KMS-11 (cell line): ENCODE results near the gene FBLN1.
"Not testable (repeated sequence)": the region's sequence is repeated elsewhere in the genome, so short reads cannot be mapped to it uniquely, and the experiment has no call there.

Experiments used
- H2AFZ ChIP-seq: fragments of 200-600 bp; sonication (generic); 2 replicates; pipeline ENCODE4 v1.6.1; 2016; ENCODE audit warnings: antibody characterized with exemption, mixed run types, low read depth
- H3K27ac ChIP-seq: fragments of 200-600 bp; sonication (generic); 2 replicates; pipeline ENCODE4 v1.6.1; 2016; ENCODE audit warnings: mild to moderate bottlenecking, mixed run types
- H3K27me3 ChIP-seq: fragments of 200-600 bp; sonication (generic); 2 replicates; pipeline ENCODE4 v1.6.1; 2017; ENCODE audit warnings: mild to moderate bottlenecking, low read depth, mixed run types, moderate library complexity; ENCODE audit not compliant: insufficient read depth
- H3K36me3 ChIP-seq: fragments of 200-600 bp; sonication (generic); 2 replicates; pipeline ENCODE4 v1.6.1; 2017; ENCODE audit warnings: mild to moderate bottlenecking, mixed run types; ENCODE audit not compliant: insufficient read depth
- H3K4me1 ChIP-seq: fragments of 200-600 bp; sonication (generic); 2 replicates; pipeline ENCODE4 v1.6.1; 2016; ENCODE audit warnings: mild to moderate bottlenecking, low read depth, mixed run types; ENCODE audit not compliant: poor library complexity, severe bottlenecking
- H3K4me2 ChIP-seq: fragments of 200-600 bp; sonication (generic); 2 replicates; pipeline ENCODE4 v1.7.0; 2016; ENCODE audit warnings: mild to moderate bottlenecking, mixed run types
- H3K4me3 ChIP-seq: fragments of 200-600 bp; sonication (generic); IDR thresholded peaks from 2 replicates; pipeline ENCODE4 v1.6.1; 2017; ENCODE audit warnings: low read depth, low read length, mixed read lengths; ENCODE audit not compliant: insufficient read depth
- H3K79me2 ChIP-seq: fragments of 200-600 bp; sonication (generic); 2 replicates; pipeline ENCODE4 v1.6.1; 2016; ENCODE audit warnings: low read depth, mixed run types; ENCODE audit not compliant: insufficient read depth
- H3K9ac ChIP-seq: fragments of 200-600 bp; sonication (generic); 2 replicates; pipeline ENCODE4 v1.6.1; 2016; ENCODE audit warnings: mild to moderate bottlenecking, mixed run types
- H4K20me1 ChIP-seq: fragments of 200-600 bp; sonication (generic); 2 replicates; pipeline ENCODE4 v1.6.1; 2016; ENCODE audit warnings: mild to moderate bottlenecking, mixed run types; ENCODE audit not compliant: insufficient read depth
- TF ChIP-seq, protein P1 (sequence below): fragments of 200-600 bp; sonication (generic); conservative IDR thresholded peaks from 2 replicates; pipeline ENCODE4 v1.6.1; 2017; ENCODE audit warnings: low read depth, mild to moderate bottlenecking, antibody characterized with exemption, low read length, moderate library complexity, mixed read lengths

FBLN1 gene

DNA sequence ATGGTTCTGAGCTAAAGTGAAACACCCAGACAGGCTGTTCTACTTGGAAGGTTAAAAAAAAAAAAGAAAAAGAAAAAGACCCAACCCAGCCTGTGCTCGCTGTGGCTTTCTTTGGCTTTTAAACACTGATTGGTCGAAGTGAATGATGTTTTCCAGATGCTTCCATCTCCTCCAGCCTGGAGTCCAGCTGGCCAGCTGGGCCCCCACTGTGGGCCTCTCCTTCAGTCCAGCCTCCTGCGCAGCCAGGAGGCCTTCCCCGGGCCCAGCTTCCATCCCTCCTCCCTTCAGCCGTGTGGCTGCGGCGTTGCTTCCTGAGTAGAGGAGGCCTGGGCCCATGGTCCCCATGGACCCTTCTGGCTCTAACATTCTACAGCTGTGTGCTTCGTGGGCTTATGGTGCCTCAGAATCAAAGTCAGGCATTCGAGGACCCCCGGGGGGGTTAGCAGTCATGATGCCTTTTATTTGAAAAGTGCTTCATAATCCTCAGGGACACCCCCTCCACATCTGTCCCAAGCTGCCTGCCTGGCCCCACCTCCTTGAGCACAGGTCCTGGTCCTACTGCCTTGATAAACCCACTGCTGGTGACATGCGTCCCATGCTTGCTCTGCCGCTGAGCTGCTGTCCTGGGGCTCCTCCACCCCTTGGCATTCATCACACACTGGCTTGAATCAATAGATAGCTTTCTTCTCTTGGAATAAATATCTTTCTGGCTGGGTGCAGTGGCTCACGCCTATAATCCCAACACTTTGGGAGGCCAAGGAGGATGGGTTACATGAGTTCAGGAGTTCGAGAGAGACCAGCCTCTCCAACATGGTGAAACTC is 42.2 kb upstream of the FBLN1 start:
- Histone ChIP-seq H3K4me2 (no peak overlapping the region), H3K27me3 (peaks cover 43% of the 10 kb centered on the region), H3K79me2 (no peaks in the 10 kb centered on the region), H2AFZ (no peak overlapping the region), H4K20me1 (no peaks in the 10 kb centered on the region), H3K9ac (no peak overlapping the region), H3K36me3 (no peaks in the 10 kb centered on the region), H3K4me1 (no peaks in the 10 kb centered on the region), H3K27ac (no peak overlapping the region), H3K4me3 (no peak overlapping the region)
- TF ChIP-seq, protein P1, sequence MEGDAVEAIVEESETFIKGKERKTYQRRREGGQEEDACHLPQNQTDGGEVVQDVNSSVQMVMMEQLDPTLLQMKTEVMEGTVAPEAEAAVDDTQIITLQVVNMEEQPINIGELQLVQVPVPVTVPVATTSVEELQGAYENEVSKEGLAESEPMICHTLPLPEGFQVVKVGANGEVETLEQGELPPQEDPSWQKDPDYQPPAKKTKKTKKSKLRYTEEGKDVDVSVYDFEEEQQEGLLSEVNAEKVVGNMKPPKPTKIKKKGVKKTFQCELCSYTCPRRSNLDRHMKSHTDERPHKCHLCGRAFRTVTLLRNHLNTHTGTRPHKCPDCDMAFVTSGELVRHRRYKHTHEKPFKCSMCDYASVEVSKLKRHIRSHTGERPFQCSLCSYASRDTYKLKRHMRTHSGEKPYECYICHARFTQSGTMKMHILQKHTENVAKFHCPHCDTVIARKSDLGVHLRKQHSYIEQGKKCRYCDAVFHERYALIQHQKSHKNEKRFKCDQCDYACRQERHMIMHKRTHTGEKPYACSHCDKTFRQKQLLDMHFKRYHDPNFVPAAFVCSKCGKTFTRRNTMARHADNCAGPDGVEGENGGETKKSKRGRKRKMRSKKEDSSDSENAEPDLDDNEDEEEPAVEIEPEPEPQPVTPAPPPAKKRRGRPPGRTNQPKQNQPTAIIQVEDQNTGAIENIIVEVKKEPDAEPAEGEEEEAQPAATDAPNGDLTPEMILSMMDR = no peak

DNA sequence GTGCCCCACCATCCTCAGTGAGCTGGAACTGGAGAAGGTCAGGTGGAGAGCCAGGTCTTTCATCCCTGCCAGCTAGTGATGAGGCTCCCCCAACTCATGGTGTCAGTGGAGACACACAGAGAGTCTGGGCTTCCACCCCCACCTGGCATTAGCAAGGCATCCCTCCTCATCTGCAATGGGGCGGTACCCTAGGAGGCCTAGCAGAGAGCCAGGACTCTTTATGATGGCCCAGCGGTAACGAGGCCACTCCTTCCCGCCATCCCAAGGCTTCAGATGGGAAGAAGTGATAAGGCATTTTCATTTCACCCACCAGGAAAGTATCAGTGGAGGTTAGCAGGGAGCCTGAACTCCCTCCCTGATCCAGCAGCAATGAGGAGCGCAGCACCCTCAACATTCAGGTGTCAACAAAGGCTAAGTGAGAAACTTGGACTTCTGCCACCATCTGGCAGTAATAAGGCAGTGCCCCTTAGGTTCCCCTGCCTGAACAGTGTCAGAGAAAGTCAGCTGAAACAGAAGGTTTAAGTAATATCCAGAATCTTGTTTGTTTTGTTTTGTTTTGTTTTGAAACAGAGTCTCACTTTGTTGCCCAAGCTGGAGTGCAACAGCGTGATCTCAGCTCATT is 40.5 kb upstream of the FBLN1 start:
- Histone ChIP-seq H2AFZ (no peak overlapping the region), H3K27me3 (peaks cover 31% of the 10 kb centered on the region), H3K4me2 (no peak overlapping the region), H3K36me3 (no peaks in the 10 kb centered on the region), H3K79me2 (no peaks in the 10 kb centered on the region), H3K27ac (no peak overlapping the region), H3K9ac (no peak overlapping the region), H3K4me1 (no peaks in the 10 kb centered on the region), H3K4me3 (no peak overlapping the region), H4K20me1 (no peaks in the 10 kb centered on the region)
- TF ChIP-seq, protein P1 = no peak

DNA sequence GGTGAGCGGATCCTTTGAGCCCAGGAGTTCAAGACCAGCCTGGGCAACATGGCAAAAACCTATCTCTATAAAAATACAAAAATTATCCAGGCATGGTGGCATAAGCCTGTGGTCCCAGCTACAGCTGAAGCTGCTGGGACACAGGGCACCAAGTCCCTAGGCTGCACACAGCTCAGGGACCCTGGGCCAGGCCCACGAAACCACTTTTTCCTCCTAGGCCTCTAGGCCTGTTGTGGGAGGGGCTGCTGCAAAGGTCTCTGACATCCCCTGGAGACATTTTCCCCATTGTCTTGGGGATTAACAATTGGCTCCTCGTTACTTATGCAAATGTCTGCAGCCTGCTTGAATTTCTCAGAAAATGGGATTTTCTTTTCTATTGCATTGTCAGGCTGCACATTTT is 39.0 kb upstream of the FBLN1 start:
- H3K9ac ChIP-seq, H2AFZ ChIP-seq, H3K27ac ChIP-seq, H3K4me3 ChIP-seq, H3K79me2 ChIP-seq, H4K20me1 ChIP-seq, H3K4me2 ChIP-seq, H3K36me3 ChIP-seq, H3K4me1 ChIP-seq: not testable (repeated sequence)
- H3K27me3 ChIP-seq = peaks cover 20% of the 10 kb centered on the region; the same call in 1 of the 2 replicates

DNA sequence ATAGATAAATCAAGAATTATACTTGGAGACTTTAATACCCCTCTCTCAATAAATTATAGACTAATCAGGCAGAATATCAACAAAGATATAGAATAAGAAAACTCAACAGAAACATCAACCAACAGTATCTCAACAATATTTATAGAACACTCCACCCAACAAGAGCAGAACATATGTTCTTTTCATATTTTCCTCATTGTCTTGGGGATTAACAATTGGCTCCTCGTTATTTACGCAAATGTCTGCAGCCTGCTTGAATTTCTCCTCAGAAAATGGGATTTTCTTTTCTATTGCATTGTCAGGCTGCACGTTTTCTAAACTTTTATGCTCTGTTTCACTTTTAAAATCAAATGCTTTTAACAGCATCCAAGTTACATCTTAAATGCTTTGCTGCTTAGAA is 37.0 kb upstream of the FBLN1 start:
- TF ChIP-seq, protein P1 = no peak

DNA sequence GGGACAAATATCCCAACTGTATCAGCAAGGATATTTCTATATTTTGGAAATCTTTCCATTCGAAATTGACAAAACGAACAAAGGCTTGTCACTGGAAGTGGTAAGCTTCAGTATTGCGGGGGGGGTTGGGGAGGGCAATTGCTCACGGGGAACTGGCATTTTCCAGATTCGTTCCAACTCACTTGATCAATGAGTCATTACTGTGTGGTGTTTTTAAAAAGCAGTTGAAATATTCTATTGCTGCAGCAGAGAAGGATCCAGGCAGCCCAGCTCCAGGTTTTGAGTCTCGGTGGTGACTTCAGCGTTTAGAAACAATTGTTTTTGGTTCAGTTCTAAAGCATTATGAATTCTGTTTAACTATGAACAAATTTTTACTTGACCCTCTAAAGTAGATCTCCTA is 33.8 kb upstream of the FBLN1 start:
- no peak overlapping the region for H3K9ac ChIP-seq

More for the DNA sequence above, 37.0 kb upstream of the FBLN1 start:
- H3K4me2 ChIP-seq = no peak overlapping the region
- H3K36me3 ChIP-seq = no peaks in the 10 kb centered on the region
- no peaks in the 10 kb centered on the region for H3K79me2 ChIP-seq
- peaks cover 21% of the 10 kb centered on the region; the same call in 1 of the 2 replicates for H3K27me3 ChIP-seq
- H3K4me3 ChIP-seq = no peak overlapping the region
- no peak overlapping the region for H2AFZ ChIP-seq
- H4K20me1 ChIP-seq = no peaks in the 10 kb centered on the region
- H3K27ac ChIP-seq = no peak overlapping the region
- no peak overlapping the region for H3K9ac ChIP-seq
- no peaks in the 10 kb centered on the region for H3K4me1 ChIP-seq

More for the DNA sequence above, 33.8 kb upstream of the FBLN1 start:
- no peaks in the 10 kb centered on the region for H3K79me2 ChIP-seq
- no peak overlapping the region for H3K27ac ChIP-seq
- no peaks in the 10 kb centered on the region for H3K4me1 ChIP-seq
- H2AFZ ChIP-seq = no peak overlapping the region
- TF ChIP-seq, protein P1 = no peak
- H3K4me3 ChIP-seq = no peak overlapping the region
- no peak overlapping the region for H3K4me2 ChIP-seq
- H3K36me3 ChIP-seq = no peaks in the 10 kb centered on the region
- H4K20me1 ChIP-seq = no peaks in the 10 kb centered on the region
- peaks cover 29% of the 10 kb centered on the region for H3K27me3 ChIP-seq
